HG03565 (cell line): ENCODE data around the gene TRPM8.

Experiments used
- ATAC-seq: cut with Tn5 transposase; IDR thresholded peaks from one replicate; pipeline ENCODE4 v1.9.1; 2021; ENCODE audit warnings: mild to moderate bottlenecking, moderate library complexity; ENCODE audit not compliant: unreplicated experiment

TRPM8 gene

DNA sequence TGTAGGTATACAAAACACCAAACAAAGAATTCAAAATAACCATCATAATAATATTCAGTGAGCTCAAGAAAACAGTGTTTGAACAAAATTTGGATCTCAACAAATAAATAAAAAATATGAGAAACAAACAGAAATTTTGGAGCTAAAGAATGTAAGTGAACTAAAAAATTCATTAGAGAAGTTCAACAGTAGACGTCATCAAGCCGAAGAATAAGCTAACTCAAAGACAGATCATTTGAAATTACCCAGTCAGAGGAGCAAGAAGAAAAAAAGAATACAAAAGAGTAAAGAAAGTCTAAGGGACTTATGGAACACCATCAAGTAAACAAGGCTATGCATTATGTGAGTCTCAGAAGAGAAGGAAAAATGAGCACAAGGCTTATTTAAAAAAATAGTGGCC is 116.7 kb downstream of the TRPM8 start:
- ATAC-seq, result no peak

DNA sequence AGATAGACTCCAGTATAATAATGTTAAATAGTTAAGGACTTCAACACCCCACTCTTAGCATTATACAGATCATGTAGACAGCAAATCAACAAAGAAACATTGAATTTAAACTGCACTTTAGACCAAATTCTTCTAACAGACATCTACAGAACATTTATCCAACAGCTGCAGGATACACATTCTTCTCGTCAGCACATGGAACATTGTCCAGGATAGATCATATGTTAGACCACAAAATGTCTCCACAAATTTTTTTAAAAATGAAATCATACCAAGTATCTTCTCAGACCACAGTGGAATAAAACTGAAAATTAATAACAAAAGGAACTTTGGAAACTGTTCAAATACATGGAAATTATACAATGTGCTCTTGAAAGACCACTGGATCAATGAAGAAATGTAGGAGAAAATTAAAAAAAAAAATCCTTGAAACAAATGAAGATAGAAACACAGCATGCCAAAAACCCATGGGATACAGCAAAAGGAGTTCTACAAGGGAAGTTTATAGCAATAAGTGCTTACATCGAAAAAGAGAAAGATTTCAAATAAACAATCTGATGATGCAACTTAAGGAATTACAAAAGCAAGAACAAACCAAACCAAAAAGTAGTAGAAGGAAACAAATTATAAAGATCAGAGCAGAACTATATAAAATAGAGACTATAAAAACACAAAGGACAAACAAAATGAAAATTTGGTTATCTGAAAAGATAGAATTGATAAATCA is 121.1 kb downstream of the TRPM8 start:
- ATAC-seq, result no peak

DNA sequence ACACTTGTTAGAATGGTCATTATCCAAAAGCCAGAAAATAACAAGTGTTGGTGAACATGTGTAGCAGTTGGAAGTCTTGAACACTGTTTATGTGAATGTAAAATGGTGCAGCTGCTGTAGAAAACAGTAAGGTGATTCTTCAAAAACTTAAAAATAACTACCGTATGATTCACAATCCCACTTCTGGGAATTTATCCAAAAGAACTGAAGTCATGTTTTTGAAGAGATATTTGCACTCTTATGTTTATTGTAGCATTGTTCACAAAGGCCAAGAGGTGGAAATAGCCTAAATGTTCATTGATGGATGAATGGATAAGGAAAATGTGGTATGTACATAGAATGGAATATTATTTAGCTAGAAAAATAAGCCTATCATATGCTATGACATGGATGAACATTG is 127.0 kb downstream of the TRPM8 start:
- ATAC-seq, result no peak

DNA sequence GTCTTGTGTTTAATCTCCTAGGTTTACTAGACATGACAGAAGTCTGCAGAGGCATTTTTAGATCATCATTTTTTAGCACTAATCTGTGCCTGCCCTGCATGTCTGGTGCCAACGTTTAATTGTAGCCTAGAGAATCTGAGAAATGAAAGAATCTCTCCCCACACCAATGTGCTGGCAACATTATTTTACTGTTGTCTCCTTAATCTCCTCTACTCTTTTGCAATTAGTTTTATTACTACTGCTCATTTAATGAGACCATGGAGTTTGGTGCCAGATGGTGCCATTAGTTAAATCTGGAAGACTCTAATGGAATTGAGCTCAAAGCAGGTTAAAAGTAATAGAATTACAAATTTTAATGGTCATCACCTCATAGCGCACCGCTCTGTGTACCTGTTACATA is 129.3 kb downstream of the TRPM8 start:
- ATAC-seq, result no peak

DNA sequence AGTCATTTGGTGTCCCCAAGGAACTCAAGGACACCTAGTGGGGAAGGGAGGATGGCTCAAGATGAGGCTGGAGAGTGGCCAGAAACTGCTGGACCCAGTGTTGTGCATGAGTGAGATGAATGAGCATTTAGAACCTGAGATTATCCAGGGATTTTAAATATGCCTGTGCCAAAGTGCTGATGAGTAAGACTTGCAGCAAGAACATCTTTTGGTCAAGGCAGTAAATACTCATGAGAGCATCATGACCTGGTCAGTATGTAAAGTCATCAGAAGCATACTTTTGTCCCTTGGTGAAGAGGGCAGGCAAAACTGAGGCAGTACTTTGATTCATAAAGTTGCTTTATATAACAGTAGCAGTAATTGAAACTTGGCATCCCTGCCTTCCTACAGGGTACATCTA is 130.2 kb downstream of the TRPM8 start:
- ATAC-seq, result no peak

DNA sequence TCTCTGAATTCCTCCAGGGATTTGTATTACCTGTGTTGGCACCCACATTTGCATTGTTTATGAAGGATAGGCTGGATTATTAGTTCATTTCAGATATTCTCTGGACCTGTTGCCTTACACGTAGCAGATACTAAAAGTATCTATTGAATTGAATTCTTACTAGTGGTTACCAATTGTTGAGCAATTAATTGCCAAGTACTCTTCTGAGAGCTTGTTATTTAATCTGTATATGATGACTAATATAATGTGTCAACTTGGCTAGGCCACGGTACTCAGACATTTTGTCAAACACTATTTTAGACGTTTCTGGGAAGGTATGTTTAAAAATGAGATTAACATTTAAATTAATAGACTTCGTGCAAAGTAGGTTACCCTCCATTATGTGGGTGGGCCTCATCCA is 130.9 kb downstream of the TRPM8 start:
- no peak for ATAC-seq

DNA sequence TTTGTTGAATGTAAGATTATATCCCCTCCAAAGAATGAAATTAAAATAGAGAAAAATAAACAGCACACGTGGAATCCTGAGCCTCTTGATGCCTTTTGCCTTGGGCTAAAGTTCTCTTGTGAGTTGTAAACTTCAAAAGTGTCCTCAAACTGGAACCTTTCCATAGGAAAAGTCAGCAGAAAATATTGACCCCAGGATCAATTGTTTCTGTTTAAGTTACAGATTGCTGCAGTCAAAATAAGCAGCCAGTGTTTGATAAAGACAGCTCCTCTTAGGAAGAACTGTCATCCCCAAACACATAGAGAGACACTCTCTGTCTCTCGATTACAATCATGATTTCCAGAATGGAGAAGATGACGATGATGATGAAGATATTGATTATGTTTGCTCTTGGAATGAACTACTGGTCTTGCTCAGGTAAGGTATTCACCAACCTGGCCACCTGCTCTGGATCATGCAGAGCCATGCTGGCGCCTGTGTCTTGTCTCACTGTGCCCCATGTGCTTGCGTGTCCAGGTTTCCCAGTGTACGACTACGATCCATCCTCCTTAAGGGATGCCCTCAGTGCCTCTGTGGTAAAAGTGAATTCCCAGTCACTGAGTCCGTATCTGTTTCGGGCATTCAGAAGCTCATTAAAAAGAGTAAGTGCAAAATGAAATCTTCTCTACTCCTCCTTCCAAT is 133.4 kb downstream of the TRPM8 start, which contains the start of gene SPP2:
TSS of gene SPP2 (plus strand) at position 248 of the 681 bp plus-strand sequence. CDS start at position 333, 85 bp downstream.
- ATAC-seq, result no peak

DNA sequence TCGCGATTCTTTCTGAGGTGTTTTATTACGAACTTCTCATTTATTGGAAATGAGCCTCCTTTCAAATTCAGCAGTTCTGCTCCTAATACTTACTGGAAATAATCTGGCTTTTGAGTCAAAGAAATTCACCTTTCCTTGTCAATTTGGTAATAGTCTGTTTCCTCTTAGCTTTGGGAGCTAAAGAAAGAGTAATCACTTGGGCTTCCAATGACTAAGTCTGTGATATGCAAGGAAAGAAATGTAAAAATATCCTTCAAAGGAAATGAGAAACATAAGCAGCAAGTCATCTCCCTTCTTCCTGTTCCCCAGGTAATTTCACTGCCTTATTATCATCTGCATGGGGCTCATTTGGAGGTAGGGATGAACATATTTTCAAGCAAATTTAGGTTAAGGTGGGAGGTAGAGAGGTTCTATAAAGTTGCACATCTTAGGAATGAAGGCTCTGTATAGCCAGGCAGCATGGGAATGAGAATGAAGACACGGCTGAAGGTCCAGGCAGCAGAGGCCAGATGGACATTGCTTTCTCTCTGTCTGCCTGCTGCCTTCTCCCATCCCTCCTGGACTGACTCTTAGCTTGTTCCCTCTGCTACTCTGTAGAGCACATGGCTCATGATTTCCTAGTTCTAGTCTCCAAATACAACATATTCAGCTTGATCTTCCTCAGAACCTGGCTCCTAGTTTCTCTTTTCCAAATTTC is 134.3 kb downstream of the TRPM8 start:
- ATAC-seq, result no peak

DNA sequence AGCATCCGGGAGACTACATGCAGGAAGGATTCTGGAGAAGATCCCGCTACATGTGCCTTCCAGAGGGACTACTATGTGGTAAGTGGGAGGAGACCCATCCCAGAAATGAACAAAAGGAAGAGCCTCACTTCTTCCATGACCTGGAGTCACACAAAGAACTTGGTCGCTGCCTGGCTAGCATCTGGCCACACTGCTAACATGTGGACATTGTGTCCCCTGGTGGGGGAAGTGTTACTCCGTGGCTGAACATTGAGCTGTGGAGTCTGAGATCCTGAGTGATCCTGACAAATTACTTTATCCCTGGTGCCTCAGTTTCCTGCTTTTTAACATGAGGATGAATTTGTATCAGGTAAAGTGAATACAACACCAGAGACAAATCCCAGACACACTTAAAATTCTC is 141.7 kb downstream of the TRPM8 start:
- ATAC-seq, result no peak

DNA sequence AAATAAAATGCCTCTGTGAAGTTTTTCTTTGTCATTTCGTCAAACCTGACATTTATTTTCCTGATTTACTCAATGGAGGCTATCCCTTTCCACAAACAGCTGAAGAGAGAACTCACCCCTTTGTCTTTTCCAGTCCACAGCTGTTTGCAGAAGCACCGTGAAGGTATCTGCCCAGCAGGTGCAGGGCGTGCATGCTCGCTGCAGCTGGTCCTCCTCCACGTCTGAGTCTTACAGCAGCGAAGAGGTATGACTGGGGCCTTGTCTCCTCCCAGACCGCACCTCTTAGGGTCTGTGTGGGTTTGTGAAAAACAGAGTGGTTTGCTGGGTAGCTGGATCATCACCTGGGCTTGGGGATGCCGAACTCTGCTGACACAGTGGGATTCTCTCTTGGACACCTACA is 143.1 kb downstream of the TRPM8 start:
- no peak for ATAC-seq

DNA sequence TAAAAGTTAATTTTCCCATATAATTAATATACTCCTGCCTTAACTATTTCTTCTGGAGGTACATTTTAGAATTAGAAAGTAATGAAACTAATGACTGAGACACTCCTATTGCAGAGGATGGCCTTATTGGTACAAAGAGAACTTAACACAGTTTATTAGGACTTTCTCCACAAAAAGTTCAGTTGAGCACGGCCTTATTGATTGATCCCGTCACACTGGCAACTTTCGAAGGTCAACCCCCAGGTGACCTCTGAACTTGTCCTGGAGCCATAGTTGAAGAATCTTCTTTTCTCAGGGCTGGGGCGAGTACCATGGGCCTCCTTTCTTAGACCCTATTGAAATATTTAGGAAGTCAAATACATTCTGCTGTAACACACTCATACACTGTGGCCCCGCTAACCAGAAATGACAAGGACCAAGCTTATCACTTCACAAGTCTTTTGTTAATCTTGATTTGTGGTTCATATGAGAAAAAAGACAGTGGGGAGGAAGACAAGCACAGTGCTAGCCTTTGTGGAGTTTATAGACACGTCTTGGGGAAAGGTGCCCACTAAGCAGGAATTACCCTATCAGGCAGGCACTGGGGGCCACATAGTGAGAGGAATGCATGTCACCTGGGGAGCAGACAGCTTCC is 144.6 kb downstream of the TRPM8 start:
- ATAC-seq, result no peak

DNA sequence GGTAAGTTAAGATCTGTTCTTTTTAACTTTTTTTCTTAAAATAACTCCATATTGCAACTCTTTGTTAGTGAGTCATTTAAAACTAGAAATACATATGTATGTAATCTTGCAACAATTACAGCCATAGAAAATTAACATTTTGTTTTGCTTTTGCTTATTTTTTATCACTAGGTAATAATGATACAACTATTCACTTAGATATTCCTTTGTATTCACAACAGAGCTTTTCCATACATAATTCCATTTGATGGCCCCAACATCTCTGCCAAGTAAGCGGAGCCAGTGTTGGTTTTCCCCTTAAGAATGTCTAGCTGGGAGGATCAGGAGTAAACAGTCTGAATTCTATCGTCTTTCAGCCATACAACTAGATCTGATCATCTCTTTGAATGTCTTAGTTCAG is 149.4 kb downstream of the TRPM8 start:
- ATAC-seq, result no peak
